Activated naive CD4-positive, alpha-beta T cell treated with anti-CD3 and anti-CD28 coated beads, Interleukin-2, amount 50 U/mL, for 72 hours (primary cell): ENCODE data around the gene TLR6. TPM values are rescaled to one million over a fixed set of nuclear protein-coding genes. Genes with fewer than 3 reads are reported as not detected.

Experiments used
- ATAC-seq, 2 donors: fragments of 150-1000 bp; cut with Tn5 transposase; 2 replicates each; pipeline ENCODE4 v1.10.0; 2021; ENCODE audit warnings: mild to moderate bottlenecking in 2 of 2, moderate library complexity in 2 of 2
- DNase-seq, 2 donors: peaks; one replicate each; pipeline ENCODE4 v3.0.0; 2021 to 2022; ENCODE audit warnings: low spot score in 2 of 2
- H3K27ac Mint-ChIP-seq, 2 donors: one replicate each; pipeline ENCODE4 v1.8.0; 2022; ENCODE audit warnings: mild to moderate bottlenecking in 2 of 2, mixed read lengths in 2 of 2
- H3K36me3 Mint-ChIP-seq, 2 donors: one replicate each; pipeline ENCODE4 v1.8.0; 2022; ENCODE audit warnings: mixed read lengths in 2 of 2
- H3K9me3 Mint-ChIP-seq, 2 donors: one replicate each; pipeline ENCODE4 v1.8.0; 2022; ENCODE audit warnings: mixed read lengths in 2 of 2
- total RNA-seq, 2 donors: library from RNA; stranded (reverse); gene quantifications; one replicate each; pipeline ENCODE4 v1.2.3, GENCODE V29; 2022

The TLR6 gene
- 1 to 10 TPM; 3.7 to 5.1 TPM for total RNA-seq

DNA sequence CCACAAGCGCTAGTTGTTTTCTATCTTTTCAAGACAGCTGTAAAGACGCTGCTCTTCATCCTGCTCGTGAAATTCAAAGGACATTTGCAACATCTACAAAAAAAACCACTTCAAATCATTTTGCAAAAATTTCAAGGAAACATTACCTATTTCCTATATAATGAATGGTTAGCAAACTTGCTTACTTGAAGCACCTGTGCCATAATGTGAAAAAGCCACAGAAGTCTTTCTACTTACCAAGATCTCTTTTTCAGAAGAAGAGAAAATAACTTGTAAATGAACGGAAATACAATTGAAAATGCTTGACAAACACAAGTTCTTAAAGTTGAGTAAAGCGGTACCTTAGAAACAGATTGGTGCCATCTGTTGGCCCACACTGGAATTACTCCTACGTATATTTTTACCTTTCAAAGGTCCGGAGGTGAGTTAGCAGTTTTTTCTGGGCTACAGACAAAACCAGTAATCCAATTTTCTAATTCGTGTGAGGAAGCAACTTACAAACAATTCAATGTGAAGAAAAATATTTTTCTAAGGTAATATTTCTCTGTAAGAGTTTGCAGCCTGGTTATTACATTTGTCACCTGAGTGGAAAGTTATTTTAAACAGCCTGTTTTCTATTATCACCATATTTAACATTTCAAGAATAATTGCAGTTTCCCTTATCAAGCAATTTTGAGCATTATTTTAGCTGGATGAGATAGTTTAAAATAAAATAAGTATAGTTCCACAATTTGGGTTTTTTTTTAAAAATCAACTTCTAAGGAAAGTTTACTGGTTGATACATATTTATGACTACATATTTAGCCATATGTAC, at the start of gene TLR6:
Gene TLR6 (minus strand): TSS at position 294 of the 814 bp plus-strand sequence. CDS start 27,344 bp downstream, outside the sequence.
- Mint-ChIP-seq H3K27ac (peak within 1 kb of the TSS; percentile 85 to 95), H3K36me3 (no peaks in the 10 kb centered on the region), H3K9me3 (no peaks in the 10 kb centered on the region)
- DNase-seq (peak in 1 of 2 donors; percentile 71), ATAC-seq (peak; percentile 46 to 57)

- Mint-ChIP-seq H3K9me3 (no peaks in the 10 kb centered on the region), H3K36me3 (no peaks in the 10 kb centered on the region), H3K27ac (no peak overlapping the region)
- DNase-seq: no peak
- ATAC-seq: no peak
Measured at GRCh38 chr4:38905652-38906385, 49.2 kb upstream of the TLR6 start.

GRCh38 chr4:38904682-38905081, 48.1 kb upstream of the TLR6 start:
- no peaks in the 10 kb centered on the region for H3K9me3 Mint-ChIP-seq
- H3K27ac Mint-ChIP-seq: no peak overlapping the region
- no peaks in the 10 kb centered on the region for H3K36me3 Mint-ChIP-seq
- no peak for ATAC-seq
- DNase-seq: no peak

DNA sequence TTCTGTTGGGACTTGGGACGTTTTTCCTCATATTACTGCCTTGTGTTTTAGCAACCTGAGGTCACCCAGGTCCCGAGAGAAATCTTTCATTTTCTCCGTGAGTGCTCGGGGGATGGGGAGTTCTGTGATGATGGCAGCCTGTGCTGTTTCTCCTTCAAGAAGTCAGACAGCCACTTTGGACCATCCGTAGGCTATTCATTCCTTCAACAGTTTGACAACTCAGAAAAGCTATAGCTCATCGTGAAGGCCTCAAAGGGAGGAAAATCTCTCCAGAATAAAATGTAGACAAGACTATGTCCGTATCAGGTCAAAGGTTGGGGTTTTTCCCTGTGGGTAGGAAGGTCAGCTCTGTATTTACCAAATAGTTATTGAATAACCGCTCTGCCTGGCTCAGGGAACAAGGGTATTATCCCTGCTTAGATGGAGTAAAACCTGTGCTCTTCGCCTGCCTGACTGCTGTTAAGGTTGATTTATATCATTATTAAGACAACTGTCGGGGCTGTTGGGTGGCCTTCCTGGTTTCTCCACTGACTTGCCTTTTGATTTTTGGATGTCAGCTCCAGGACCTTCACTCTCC, 47.6 kb upstream of the TLR6 start:
- DNase-seq: no peak
- Mint-ChIP-seq H3K9me3 (no peaks in the 10 kb centered on the region), H3K36me3 (no peaks in the 10 kb centered on the region), H3K27ac (no peak overlapping the region)
- no peak for ATAC-seq

DNA sequence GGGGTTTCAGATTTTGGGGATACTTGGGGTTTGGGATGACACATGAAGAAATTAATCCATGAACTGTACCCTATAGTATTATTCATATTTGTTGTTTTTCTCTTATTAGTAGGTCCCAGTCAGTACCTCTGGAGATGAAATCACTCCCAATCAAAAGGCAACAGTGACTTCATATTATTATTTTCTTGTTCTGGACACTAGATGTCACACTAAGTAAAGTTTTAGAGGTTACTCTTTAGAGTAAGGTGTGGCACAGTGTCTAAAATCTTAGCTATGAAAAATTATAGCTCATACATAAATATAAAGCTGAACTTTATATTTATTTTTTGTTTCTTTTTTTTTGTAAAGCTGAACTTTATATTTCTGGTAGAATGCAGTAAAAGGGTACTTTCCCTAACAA, 46.1 kb upstream of the TLR6 start:
- ATAC-seq (peak; percentile 60 to 82), DNase-seq (no peak)
- no peaks in the 10 kb centered on the region for H3K36me3 Mint-ChIP-seq
- H3K27ac Mint-ChIP-seq: no peak overlapping the region
- no peaks in the 10 kb centered on the region for H3K9me3 Mint-ChIP-seq

GRCh38 chr4:38902221-38902620, 45.6 kb upstream of the TLR6 start:
- ATAC-seq (peak in 1 of 2 donors; percentile 22), DNase-seq (no peak)
- Mint-ChIP-seq H3K9me3 (no peaks in the 10 kb centered on the region), H3K27ac (no peak overlapping the region), H3K36me3 (no peaks in the 10 kb centered on the region)

DNA sequence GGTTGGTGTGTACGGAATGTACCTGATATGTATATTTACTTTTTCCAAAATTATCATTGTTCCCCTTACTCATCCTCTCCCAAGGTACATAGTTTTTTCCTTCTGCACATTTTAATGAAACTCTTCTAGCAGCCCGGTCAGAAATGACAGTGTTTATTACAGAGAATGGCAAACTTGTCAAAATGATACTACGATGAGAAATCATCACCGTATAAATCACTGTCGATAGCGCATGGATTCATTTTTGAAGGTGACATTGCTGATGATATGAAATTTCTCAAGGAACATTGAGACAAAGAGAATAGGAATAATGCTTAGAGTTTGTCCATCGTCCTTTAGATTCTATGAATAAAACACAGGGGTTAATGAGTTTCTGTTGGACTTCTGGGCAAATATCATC, 41.6 kb upstream of the TLR6 start:
- ATAC-seq (no peak), DNase-seq (no peak)
- Mint-ChIP-seq H3K9me3 (no peaks in the 10 kb centered on the region), H3K36me3 (no peaks in the 10 kb centered on the region), H3K27ac (no peak overlapping the region)

DNA sequence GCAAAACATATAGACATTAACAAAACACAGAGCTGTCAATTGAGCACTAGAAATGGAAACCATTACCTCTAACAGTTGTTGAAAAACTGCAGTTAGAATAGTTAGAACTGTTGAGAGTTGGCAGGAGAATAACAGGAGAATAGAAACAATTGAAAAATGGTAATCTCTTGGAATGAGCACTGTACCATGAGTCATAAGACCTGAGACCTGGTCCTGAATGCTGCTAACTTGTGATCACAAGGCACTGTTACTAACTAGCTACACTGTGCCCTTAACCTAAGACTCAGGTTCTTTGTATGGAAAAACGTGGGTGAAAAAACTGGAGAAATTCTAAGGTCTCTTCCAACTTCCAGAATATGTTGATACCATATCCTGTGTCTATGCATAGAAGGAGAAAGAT, 40.3 kb upstream of the TLR6 start:
- no peaks in the 10 kb centered on the region for H3K36me3 Mint-ChIP-seq
- ATAC-seq (peak; percentile 37 to 55), DNase-seq (no peak)
- H3K27ac Mint-ChIP-seq: no peak overlapping the region
- H3K9me3 Mint-ChIP-seq: no peaks in the 10 kb centered on the region

GRCh38 chr4:38894322-38894982, 37.8 kb upstream of the TLR6 start:
- peaks cover 0 to 4% of the 10 kb centered on the region in 2 donors for H3K9me3 Mint-ChIP-seq
- H3K36me3 Mint-ChIP-seq: peaks cover 0 to 6% of the 10 kb centered on the region in 2 donors
- DNase-seq (no peak), ATAC-seq (peak; percentile 23 to 49)
- no peak overlapping the region for H3K27ac Mint-ChIP-seq

DNA sequence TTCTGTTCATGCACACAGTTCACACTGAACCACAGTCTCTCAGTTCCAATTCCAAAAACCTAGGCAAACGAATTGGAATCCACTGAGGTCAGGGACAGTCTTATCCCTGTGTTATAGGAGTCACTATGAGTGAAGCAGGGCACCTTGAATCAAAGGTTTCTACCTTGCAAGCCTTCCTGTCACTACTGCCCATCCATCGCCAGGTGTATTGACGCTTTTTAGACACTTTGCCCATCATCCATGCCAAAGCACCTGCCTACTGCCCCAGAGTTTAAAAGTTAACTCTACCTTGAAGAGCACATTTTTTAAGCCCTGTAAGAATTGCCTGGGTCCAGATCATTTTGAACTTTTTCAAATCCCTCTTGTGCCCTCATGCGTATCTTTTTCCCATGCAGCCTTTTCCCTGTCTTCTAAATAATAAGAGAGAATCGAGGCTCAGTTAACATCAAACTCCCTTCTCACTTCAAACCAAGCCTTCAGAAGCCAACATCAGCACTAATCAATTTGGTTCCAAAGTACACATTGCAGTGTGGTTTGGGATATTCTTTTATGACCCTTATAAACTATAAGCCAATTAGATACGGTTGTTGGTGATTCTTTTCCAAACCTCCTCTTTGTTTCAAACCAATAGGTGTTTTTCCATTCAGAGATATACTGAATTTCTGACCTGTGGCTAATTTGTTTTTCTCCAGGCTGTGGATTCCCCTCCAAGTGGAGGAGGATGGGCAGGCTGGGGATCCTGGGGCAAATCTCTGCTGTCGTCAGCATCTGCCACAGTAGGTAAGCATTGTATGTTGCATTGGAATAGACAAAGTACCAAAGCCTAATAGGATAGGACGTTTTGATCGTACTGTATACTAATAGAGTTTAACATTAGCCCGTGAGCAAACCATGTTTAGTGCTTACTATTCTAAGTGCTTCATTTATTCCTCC, 34.7 kb upstream of the TLR6 start:
- no peak overlapping the region for H3K27ac Mint-ChIP-seq
- peaks cover 0 to 6% of the 10 kb centered on the region in 2 donors for H3K36me3 Mint-ChIP-seq
- ATAC-seq (no peak), DNase-seq (no peak)
- H3K9me3 Mint-ChIP-seq: peaks cover 0 to 4% of the 10 kb centered on the region in 2 donors

GRCh38 chr4:38889143-38889542, 32.5 kb upstream of the TLR6 start:
- peak; percentile 84 to 85 for ATAC-seq

GRCh38 chr4:38884254-38884653, 27.6 kb upstream of the TLR6 start:
- no peaks in the 10 kb centered on the region for H3K36me3 Mint-ChIP-seq
- ATAC-seq (no peak), DNase-seq (no peak)
- no peak overlapping the region for H3K27ac Mint-ChIP-seq
- H3K9me3 Mint-ChIP-seq: no peaks in the 10 kb centered on the region

More at GRCh38 chr4:38889143-38889542, 32.5 kb upstream of the TLR6 start:
- Mint-ChIP-seq H3K27ac (peak overlapping the region; percentile 82 to 85), H3K9me3 (peaks cover 0 to 4% of the 10 kb centered on the region in 2 donors), H3K36me3 (peaks cover 0 to 6% of the 10 kb centered on the region in 2 donors)
- DNase-seq: no peak

GRCh38 chr4:38876636-38877035, 20.0 kb upstream of the TLR6 start:
- no peak overlapping the region for H3K27ac Mint-ChIP-seq
- ATAC-seq: no peak
- H3K9me3 Mint-ChIP-seq: no peaks in the 10 kb centered on the region
- no peak for DNase-seq
- H3K36me3 Mint-ChIP-seq: no peaks in the 10 kb centered on the region

GRCh38 chr4:38873290-38873944, 16.8 kb upstream of the TLR6 start:
- H3K27ac Mint-ChIP-seq: no peak overlapping the region
- H3K36me3 Mint-ChIP-seq: no peaks in the 10 kb centered on the region
- no peak for ATAC-seq
- no peaks in the 10 kb centered on the region for H3K9me3 Mint-ChIP-seq
- no peak for DNase-seq

DNA sequence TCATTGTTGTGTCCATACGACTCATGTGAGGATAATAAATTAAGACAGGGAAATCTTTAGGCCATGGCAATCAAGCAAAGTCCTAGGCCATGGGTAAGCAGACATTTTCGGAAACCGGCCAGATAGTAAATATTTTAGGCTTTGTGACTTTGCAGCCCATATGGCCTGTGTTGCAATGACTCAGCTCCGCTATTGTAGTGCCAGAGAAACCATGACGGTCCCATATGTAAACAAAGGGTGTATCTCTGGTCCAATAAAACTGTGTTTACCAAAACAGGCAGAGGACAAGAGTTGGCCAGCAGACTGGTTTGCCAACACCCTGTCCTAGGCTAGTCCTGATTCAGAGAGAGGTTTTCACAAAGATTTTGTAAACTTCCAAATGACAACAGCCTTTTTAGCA, 16.0 kb upstream of the TLR6 start:
- DNase-seq: no peak

More for the DNA sequence above, 16.0 kb upstream of the TLR6 start:
- Mint-ChIP-seq H3K36me3 (no peaks in the 10 kb centered on the region), H3K27ac (no peak overlapping the region), H3K9me3 (no peaks in the 10 kb centered on the region)
- ATAC-seq: no peak
